NCI-H524 treated with DMSO at 0.1 percent for 48 hours (cell line): ENCODE measurements around the gene TCL1B.

Source experiments
- DNase-seq: peaks from one replicate; lab custom pipeline; 2025; lab: John Stamatoyannopoulos, UW

The TCL1B gene

DNA sequence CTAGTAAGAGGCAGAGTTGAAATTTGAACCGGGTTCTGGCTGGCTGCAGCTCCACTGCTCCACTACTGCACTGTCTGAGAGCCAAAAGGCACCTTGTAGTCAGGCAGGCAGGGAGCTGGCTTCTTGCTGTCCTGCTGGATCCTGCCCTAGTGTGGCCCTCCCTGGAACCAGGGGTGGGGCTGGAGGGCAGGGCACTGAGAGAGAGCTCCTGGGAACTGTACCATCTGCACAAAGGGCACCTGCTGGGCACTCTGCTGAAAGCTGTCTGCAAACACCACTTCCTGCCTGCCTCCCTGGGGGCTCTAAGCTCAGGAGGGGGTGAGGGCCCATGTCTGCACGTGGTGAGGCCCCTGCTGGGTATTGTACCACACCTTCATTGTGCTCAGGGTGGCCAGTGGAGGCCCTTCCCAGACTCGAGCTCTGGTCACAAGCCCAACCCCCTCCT, 19.0 kb upstream of the TCL1B start:
- no peak for DNase-seq

DNA sequence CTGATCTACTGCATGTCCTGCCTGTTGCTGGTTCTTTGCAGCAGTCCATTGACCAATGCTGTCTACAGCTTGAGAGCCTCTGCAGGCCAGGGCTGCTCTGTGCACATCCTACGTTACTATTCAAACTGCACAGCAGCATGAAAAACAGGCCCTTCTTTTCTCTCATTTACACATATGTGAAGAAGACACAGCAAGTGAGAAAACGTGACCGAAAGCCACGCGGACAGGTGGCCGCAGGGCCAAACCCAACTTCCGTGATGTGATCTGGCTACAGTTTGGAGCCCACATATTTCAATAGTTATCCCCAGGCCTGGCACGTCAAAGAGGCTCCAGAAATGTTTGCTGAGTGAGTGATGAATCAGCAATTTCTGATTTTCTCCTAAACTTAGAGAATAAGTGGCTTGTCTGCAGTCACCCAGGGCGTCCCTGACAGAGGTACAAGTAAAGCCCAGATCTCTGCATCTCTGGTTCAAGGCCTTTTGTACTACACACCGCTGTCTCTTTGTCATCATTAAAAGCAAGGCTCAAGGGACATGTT, 17.9 kb upstream of the TCL1B start:
- no peak for DNase-seq

DNA sequence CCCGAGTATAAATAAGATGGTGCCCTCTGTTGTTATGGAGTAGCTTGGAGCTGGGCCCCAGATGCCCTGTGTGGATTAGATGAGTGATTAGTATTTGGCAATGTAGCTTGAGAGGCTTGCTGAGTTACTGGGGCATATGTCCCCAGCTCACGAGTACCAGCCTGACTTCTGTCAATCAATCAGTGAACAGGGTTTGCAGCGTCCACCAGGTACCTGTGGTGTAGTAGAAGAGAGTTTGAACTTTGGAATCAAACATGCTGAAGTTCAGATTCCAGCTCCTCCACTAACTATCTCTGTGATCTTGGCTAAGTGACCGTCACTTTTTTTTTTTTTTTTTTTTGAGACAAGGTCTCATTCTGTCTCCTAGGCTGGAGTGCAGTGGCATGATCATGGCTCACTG, 11.6 kb upstream of the TCL1B start:
- DNase-seq, result no peak

DNA sequence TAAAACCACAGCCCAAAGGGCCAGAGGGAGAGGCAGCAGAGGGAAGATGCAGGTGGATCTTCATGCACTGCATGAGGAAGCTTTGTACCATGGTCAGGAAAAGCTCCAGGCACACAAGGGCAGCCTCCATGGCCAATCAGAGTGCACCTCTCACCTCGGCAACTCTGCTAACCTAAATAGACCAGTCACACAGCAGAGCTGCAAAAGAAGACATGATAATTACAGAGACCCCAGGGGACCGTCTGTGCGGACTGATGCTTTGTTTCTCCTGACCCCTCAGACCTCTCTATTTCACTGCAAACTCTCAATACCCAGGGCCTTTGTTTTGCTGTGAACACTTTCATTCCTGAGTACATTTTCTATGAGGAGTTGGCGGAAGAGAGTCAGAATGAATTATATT, 10.7 kb upstream of the TCL1B start:
- DNase-seq, result no peak

DNA sequence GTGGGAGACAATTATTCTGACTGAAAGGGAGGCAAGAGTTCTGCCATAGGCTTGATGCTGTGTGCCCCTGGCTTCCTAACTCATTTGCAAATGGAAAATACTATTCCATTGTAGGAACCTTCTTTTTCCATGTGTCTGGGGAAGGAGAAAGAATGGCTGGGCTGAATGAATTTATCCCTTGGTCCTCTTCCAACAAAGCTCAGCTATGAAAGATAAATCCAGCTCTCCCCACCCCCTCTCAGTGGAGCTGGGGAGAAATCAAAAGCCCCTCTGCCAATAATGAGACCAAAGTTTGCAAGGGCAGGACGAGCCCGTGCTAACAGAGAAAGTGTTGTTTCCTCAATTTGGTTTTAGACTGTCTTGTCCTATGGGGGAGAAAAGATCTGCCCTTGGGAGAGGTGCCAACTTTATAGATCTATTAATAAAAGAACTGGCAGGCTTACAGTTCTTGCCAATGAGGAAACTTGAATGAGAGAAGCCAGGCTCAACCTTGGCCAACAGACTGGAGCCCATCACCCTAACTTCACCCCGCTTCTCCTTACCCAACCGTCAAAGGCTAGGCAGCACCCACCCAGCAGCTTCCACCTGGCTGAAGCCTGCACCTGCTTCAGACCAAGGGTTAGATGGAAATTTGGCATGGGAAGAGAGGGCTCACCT, 8.9 kb upstream of the TCL1B start:
- DNase-seq, result no peak

DNA sequence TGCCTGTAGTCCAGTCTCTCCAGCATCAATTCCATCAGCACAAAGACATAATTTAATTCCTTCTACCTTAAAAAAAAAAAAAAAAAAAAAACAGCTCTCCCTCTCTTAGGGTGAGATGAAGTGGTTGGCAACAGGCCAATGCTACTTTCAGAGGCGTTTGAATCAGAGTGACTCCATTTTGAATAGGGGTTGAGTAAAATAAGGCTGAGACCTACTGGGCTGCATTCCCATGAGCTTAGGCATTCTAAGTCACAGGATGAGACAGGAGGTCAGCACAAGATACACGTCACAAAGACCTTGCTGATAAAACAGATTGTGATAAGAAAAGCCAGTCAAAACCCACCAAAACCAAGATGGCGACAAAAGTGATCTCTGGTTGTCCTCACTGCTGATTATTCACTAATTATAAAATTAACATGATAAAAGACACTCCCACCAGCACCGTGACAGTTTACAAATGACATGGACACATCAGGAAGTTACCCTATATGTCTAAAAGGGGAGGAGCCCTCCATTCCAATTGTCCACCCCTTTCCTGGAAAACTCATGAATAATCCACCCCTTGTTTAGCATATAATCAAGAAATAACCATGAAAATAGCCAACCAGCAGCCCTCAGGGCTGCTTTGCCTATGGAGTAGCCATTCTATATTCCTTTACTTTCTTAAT, 6.9 kb upstream of the TCL1B start:
- DNase-seq, result no peak

DNA sequence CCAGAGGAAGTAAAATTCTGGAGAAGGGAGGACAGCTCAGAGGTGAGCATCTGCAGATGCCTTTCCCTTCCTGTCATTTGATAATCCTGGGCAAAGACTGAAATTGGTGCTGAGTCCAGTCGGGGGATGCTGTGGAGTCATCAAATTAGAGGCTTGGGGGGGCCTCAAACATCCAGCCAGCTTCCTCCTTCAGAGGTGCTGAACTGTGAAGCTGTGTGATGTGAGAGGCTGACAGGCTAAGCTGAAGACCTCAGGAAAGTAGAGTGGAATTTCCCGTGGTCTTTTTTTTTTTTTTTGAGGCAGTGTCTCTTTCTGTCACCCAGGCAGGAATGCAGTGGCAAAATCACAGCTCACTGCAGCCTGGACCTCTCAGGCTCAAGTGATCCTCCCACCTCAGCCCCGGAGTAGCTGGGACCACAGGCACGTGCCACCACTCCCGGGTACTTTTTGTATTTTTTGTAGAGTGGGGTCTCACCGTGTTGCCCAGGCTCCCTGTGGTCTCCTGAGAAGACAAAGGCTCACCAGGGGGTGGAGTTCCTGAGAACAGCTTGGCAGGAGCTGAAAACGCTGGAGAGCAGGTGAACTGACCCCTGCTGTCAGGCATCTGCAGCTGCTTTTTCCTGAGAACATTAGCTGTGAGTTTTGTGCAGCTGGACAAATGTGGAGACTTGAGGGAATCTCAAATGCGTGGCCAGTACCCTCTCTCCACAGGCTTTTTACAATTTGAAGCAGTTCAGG, 6.1 kb upstream of the TCL1B start:
- DNase-seq, result no peak

DNA sequence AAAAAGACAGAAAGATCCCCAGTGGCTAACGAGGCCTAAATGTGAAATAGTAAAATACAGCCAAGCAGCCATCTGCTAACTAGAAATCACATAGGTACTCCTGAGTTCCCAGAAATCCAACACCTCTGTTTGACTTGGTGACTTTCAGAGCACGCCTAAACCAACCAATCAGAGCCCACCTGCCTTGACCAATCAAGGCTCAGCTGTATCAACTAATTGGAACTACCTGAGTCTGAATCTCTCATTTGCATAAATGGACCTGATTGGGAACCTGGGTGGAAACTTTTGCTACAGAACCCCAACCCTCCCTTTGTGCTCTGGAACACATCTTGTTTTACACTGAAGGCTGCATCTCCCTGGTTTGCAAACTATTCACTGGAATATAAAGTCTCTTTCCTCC, 5.1 kb upstream of the TCL1B start:
- DNase-seq, result no peak

DNA sequence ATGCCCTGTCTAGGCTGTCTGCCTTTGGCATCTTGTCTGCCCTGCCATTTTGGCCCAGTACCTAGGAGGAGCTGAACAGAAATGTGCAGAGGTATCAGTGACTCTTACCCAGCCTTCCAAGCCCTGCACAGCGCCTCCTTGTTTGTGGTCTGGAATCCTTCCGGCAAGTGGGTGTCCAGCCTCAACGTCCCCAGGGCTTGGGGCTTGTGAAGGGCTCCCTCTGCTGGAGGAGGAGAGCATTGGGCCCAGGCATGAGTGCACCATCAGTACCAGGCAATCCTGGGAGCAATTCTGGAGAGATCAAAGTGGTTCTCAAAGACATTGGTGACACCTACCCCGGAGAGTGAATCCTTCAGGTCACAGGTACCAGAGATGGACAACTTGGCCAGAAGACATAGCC, 2.4 kb upstream of the TCL1B start:
- no peak for DNase-seq

DNA sequence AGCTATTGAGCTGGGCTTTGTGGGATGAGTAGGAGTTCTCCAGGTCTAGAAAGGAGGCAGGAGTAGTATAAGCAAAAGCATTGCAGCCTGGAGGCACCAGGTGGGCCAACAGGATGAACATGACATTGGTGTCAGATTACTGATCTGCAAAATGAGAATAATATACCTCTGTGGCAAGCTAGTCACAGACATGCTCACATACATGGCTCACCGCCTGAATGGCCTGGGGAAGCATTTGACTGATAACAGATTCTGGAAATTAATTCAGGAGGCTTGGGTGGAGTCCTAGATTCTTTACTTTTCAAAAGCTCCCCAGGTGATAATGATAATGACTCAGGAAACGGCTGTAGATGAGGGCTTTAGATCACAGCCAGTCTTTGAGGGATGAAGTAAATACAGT, 709 bp downstream of the TCL1B start:
- no peak for DNase-seq

DNA sequence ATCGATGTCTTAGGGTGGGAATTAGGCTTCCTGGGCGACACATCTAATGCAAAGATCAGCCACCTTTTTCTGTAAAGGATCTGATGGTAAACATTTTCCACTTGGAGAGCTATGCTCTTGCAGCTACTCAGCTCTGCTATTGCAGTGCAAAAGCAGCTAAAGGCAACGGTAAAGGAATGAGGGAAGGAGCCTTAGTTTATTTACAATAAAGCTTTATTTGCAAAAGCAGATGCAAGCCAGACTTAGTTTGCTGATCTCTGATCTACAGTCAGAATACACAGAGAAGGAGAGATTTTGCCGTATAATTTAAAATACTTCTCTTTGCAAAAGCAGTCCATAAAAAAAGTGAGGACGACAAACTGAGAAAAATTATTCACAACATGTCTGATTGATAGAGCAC, 3.2 kb downstream of the TCL1B start:
- DNase-seq, result no peak

DNA sequence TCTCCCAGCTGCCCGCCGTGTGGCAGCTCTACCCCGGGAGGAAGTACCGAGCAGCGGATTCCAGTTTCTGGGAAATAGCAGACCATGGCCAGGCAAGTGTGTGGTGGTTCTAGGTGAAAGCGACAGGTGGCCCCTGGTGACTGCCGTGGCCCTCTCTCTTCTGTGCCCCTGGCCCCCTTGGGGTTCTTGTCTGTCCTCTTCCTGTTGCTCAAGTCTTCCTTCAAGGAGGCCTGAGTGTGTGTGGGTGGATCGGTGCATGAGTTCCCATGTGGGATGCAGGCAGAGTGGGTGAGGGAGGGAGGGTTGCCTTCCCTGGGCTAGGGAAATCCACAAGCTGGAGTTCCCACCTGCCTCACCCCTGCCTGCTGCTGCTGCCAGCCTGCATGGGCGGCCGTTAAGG, 4.6 kb downstream of the TCL1B start:
- peak; percentile 53 for DNase-seq

DNA sequence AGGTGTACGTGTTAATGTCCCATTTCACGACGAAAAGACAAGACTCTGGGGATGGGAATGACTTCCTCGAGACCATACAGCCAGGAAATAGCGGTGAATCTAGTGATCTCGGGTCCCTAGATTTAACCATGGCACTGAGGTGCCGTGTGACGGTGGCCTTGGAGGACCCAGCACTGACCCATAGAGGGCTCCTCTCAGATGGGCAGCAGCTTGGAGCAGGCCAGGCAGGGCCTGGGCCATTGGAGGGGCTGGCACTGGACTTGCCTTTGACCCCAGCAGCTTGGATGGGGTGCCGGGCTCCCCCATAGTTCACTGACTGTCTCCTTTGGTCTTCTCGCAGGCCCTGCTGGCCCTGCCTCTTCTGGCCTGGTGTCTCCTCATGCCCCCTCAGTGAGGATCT, 5.4 kb downstream of the TCL1B start:
- no peak for DNase-seq

DNA sequence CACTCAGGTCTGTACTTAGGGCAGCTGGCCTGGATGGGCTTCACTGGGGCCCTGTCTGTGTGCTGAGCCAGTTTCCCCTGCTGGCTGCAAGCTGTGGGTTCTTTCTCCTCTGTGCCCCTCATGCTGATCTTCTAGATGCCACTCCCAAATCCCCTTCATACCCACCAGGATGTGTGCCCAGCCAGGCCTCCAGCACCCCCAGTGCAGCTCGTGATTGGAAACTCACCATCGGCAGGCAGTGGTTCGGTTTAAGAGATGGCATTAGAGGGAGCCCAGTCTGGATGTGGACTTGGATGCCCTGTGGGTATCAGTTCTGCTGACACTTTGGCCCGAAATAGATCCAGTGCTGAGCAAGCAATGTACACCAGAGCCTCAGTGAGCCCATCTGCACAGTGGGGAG, 5.9 kb downstream of the TCL1B start:
- DNase-seq, result no peak

DNA sequence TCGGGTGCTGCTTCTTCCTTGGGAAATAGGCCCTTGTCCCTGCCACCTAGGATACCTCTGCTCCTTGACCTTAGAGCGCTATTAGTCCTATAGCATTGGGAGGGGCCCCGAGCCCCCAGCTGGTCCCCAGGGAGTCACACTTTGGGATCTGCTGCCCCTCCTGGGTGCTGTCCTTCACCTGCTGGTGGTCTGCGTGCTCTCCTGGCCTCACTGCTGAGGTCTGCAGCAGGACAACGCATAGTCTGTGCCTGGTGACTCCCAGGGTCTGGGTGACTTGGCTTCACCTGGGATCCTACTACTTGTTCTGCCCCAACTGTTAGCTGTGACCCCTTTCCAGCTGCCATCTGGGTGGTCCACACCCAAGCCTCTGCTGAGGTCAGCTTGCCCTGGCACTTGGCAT, 8.8 kb downstream of the TCL1B start:
- DNase-seq, result no peak

DNA sequence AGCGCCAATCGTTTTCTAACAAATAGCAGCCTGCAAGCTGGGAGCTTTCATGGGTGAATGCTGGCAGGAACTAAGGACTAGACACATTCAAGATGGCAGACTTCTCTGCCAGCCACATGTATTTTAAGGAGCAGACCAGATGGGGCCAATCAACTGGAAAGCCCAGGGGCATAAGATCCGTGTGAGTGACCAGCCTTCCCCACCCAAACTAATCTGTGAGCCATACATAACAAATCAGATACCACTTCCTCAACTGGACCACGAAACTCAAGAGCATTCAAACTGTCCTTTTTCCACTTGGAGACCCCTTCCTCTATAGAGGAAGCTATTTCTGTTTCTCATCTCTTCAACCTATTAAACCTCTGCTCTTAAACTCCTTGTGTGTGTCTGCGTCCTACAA, 9.7 kb downstream of the TCL1B start:
- DNase-seq, result no peak

DNA sequence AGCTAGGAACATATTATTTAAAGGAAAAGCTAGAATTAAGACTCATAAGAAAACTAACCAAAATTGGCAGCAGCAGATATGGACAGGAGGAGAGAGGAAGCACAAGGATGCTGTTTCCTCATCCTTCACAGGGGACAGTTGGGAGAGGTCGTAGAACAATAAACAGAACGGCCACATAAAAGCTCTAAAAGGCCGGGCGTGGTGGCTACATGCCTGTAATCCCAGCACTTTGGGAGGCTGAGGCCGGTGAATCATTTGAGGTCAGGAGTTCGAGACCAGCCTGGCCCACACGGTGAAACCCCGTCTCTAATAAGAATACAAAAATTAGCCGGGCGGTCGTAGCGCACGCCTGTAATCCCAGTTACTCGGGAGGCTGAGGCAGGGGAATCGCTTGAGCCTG, 10.5 kb downstream of the TCL1B start:
- DNase-seq, result no peak

DNA sequence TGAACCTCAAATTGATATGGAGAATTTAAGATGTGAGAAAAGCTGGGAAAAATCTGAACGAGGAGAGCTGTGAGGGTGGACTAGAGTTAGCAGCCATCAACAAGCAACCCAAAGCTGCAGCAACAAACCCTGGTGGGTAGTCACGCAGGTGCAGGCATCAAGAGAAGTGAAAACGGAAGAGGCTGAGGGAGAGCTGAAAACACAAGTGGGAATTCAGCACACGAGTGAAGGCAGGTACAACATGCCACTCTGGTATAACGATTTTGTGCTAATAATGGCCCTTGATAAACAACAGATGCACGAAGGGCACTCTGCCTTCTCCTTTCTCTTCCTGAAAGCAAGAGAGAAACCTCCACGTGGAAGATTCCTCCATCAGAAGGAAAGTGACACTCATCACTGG, 11.5 kb downstream of the TCL1B start:
- no peak for DNase-seq

DNA sequence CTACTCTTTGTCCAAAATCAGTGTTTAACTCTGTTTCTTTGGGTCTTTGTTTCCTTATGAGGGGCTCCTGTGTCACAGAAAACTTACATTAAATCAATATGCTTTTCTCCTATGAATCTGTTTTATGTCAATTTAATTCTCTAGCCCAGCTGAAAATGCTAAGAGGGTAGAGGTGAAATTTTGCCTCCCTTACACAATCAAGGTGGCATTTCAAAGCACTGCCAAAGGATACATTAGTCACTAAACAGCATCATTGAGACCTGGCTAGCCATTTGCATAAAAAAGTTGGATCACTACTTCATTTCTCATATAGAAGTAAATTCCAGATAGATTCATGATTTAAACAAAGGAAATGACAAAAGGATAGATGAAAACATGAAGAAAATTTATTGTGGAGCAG, 12.1 kb downstream of the TCL1B start:
- no peak for DNase-seq

DNA sequence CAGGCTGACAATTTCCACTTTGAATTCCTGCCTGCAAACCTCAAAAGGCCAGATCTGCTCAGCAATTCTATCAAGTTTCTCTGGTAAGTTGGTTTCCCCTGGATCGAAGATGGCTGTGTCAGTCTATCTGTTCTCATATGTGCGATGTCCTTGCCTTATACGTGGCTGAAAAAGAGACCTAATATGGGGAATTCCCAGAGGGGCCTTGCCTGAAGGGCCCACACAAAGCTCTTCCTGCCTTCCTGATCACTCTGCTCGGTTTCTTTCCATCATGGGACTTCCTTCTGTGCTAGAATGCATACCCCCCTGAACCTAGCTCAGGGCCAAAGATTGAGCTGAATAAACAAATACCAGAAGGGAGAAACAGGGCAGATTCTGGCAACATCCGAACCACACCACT, 13.2 kb downstream of the TCL1B start:
- DNase-seq, result no peak

DNA sequence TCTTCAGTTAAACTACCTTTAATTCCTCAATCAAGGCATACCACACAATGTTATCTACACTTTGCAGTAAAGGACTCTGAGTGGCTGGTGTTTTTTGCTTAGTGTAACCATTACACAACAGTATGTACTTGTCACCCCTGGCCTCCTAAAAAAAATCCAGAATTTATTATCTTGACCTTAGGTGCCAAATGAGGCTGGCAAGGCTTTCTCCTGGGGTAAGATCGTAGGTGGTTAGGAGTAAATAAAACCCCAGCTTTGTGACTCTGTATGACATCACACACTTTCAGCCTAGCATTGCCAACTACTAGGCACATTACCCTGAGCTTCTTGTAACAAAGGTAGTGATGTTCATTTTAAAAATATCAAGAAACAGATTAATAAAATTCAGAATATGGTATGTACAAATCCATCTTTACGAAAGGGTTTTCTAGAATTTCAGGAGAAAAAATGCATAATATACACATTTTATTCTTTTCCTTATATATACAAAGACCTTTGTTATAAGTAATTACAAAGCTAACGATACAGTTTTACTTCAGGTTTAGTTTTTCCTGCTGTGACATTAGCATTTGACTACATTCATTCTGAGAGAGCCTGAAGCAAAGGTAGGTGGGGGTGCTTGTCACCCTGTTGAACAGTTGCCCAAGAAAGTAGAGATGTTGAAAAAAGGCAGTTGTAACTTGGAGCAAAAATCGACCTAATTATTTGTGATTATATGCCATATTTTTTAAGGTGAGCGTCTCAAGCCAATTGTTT, 14.2 kb downstream of the TCL1B start:
- DNase-seq, result no peak

DNA sequence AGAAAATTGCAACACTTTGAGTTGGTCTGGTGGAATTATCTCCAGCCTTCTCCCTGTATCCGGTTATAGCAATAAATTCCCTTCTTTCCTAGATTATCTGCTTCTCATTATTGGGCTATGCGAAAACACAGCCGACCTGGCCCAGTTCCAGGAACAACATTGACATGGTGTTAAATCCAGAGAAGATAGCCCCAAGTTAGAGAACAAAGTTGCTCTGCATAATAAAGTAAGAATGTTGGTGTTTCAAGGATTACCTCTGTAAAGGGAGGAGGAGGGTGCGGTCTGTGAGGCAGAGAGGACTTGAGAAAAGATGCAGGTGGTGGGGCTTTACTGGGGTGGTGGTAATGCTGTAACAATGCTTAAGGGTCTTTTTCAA, 15.6 kb downstream of the TCL1B start:
- no peak for DNase-seq

DNA sequence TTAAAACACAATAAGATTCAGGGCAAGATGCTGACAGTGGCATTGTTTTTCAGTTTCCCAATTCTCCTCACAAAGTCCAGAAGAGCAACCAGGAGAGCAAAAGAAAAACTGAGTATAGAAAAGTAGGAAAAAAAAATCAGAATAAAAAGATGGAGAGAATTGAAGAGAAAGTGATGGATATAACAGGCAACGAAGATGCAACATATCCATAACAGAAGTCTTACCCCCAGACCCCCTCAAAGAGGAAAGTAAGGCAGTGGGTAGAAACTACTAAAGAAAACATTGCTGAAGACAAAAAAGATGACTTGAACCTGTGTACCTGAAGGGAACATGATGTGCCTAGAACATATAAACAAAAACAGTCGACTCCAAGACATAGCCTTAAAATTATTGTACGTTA, 17.1 kb downstream of the TCL1B start:
- DNase-seq, result no peak
